ENCODE results near the gene CASR.

CASR gene

GRCh38 chr3:122263058-122263457 is 79.6 kb downstream of the CASR start:
- no peak overlapping the region for H3K4me2 ChIP-seq
- H3K27ac ChIP-seq, result no peak overlapping the region
- TF ChIP-seq CTCF (conservative IDR thresholded peaks at IDR 0.05; ENCODE audit: low read depth, low read length), result no peak
- H3K79me2 ChIP-seq (ENCODE audit: insufficient read depth, low read depth), result no peaks in the 10 kb centered on the region
- no peak overlapping the region for H3K9ac ChIP-seq
- no peak overlapping the region for H2AFZ ChIP-seq (ENCODE audit: low read depth)
- no peaks in the 10 kb centered on the region for H3K27me3 ChIP-seq (ENCODE audit: insufficient read depth, low read depth)
- H3K4me1 ChIP-seq (ENCODE audit: low read depth, poor library complexity, severe bottlenecking), result peaks cover 19% of the 10 kb centered on the region
- no peaks in the 10 kb centered on the region for H4K20me1 ChIP-seq (ENCODE audit: insufficient read depth)
- no peak overlapping the region for H3K4me3 ChIP-seq (IDR thresholded peaks at IDR 0.05; ENCODE audit: insufficient read depth, low read depth, low read length)
- no peaks in the 10 kb centered on the region for H3K36me3 ChIP-seq (ENCODE audit: insufficient read depth)

- Histone ChIP-seq H3K36me3 (ENCODE audit: insufficient read depth) (no peaks in the 10 kb centered on the region), H2AFZ (ENCODE audit: low read depth) (no peak overlapping the region), H4K20me1 (ENCODE audit: insufficient read depth) (no peaks in the 10 kb centered on the region), H3K9ac (no peak overlapping the region), H3K27ac (no peak overlapping the region), H3K4me1 (ENCODE audit: low read depth, poor library complexity, severe bottlenecking) (peaks cover 20% of the 10 kb centered on the region), H3K79me2 (ENCODE audit: insufficient read depth, low read depth) (no peaks in the 10 kb centered on the region), H3K4me2 (no peak overlapping the region), H3K4me3 (IDR thresholded peaks at IDR 0.05; ENCODE audit: insufficient read depth, low read depth, low read length) (no peak overlapping the region), H3K27me3 (ENCODE audit: insufficient read depth, low read depth) (no peaks in the 10 kb centered on the region)
- no peak for TF ChIP-seq CTCF (conservative IDR thresholded peaks at IDR 0.05; ENCODE audit: low read depth, low read length)
Measured at GRCh38 chr3:122263974-122264588, 80.6 kb downstream of the CASR start.

GRCh38 chr3:122265957-122266356 is 82.5 kb downstream of the CASR start:
- Histone ChIP-seq H3K79me2 (ENCODE audit: insufficient read depth, low read depth) (no peaks in the 10 kb centered on the region), H3K27ac (no peak overlapping the region), H3K4me3 (IDR thresholded peaks at IDR 0.05; ENCODE audit: insufficient read depth, low read depth, low read length) (no peak overlapping the region), H3K27me3 (ENCODE audit: insufficient read depth, low read depth) (no peaks in the 10 kb centered on the region), H3K4me2 (no peak overlapping the region), H3K36me3 (ENCODE audit: insufficient read depth) (no peaks in the 10 kb centered on the region), H2AFZ (ENCODE audit: low read depth) (no peak overlapping the region), H4K20me1 (ENCODE audit: insufficient read depth) (no peaks in the 10 kb centered on the region), H3K9ac (no peak overlapping the region), H3K4me1 (ENCODE audit: low read depth, poor library complexity, severe bottlenecking) (peaks cover 33% of the 10 kb centered on the region)
- no peak for TF ChIP-seq CTCF (conservative IDR thresholded peaks at IDR 0.05; ENCODE audit: low read depth, low read length)

- Histone ChIP-seq H3K27me3 (ENCODE audit: insufficient read depth, low read depth) (no peaks in the 10 kb centered on the region), H4K20me1 (ENCODE audit: insufficient read depth) (no peaks in the 10 kb centered on the region), H3K27ac (no peak overlapping the region), H3K36me3 (ENCODE audit: insufficient read depth) (no peaks in the 10 kb centered on the region), H3K4me1 (ENCODE audit: low read depth, poor library complexity, severe bottlenecking) (peaks cover 44% of the 10 kb centered on the region), H3K4me3 (IDR thresholded peaks at IDR 0.05; ENCODE audit: insufficient read depth, low read depth, low read length) (no peak overlapping the region), H3K79me2 (ENCODE audit: insufficient read depth, low read depth) (no peaks in the 10 kb centered on the region), H3K9ac (no peak overlapping the region), H2AFZ (ENCODE audit: low read depth) (no peak overlapping the region), H3K4me2 (peak overlapping the region; percentile 19)
- no peak for TF ChIP-seq CTCF (conservative IDR thresholded peaks at IDR 0.05; ENCODE audit: low read depth, low read length)
Measured at GRCh38 chr3:122268257-122269024, 85.0 kb downstream of the CASR start.

All from KMS-11 (cell line).